OCI-LY1 (cell line): ENCODE results near the gene GNB3.
A peak's percentile ranks its signal among the peaks of the same experiment; 100 is the strongest.

Source experiments
- H2AFZ ChIP-seq: fragments of 200-600 bp; sonication (generic), shearing (Covaris generic); 2 replicates; pipeline ENCODE4 v1.6.0; 2014; ENCODE audit warnings: antibody characterized with exemption, mild to moderate bottlenecking, low read length
- H3F3A ChIP-seq: fragments of 200-600 bp; sonication (generic), shearing (Covaris generic); 2 replicates; pipeline ENCODE4 v1.6.0; 2014; ENCODE audit warnings: mild to moderate bottlenecking, antibody characterized with exemption, low read length, moderate library complexity; ENCODE audit not compliant: insufficient read depth
- H3K27ac ChIP-seq: fragments of 200-600 bp; sonication (generic); 2 replicates; pipeline ENCODE4 v1.5.1; 2014; ENCODE audit warnings: low read length, mixed run types, mild to moderate bottlenecking, low read depth; ENCODE audit not compliant: poor library complexity, severe bottlenecking
- H3K27me3 ChIP-seq: fragments of 200-600 bp; sonication (generic); 2 replicates; pipeline ENCODE4 v1.6.0; 2014; ENCODE audit warnings: antibody characterized with exemption, mild to moderate bottlenecking, low read length, moderate library complexity; ENCODE audit not compliant: insufficient read depth
- H3K36me3 ChIP-seq: fragments of 200-600 bp; sonication (generic); 2 replicates; pipeline ENCODE4 v1.6.1; 2014; ENCODE audit warnings: mild to moderate bottlenecking, antibody characterized with exemption, low read length, moderate library complexity, mixed read lengths; ENCODE audit not compliant: insufficient read depth
- H3K4me1 ChIP-seq: fragments of 200-600 bp; sonication (generic); 2 replicates; pipeline ENCODE4 v1.5.1; 2014; ENCODE audit warnings: mild to moderate bottlenecking, low read length, moderate library complexity; ENCODE audit not compliant: insufficient read depth, severe bottlenecking
- H3K4me2 ChIP-seq: fragments of 200-600 bp; sonication (generic), shearing (Covaris generic); 2 replicates; pipeline ENCODE4 v1.6.1; 2014; ENCODE audit warnings: low read length
- H3K4me3 ChIP-seq: fragments of 200-600 bp; sonication (generic); 2 replicates; pipeline ENCODE4 v1.5.1; 2014; ENCODE audit warnings: low read length, low read depth, mild to moderate bottlenecking, mixed read lengths; ENCODE audit not compliant: poor library complexity, severe bottlenecking
- H3K79me2 ChIP-seq: fragments of 200-600 bp; shearing (Covaris generic); 2 replicates; pipeline ENCODE4 v1.6.1; 2016; ENCODE audit warnings: mixed run types, low read length, mixed read lengths; ENCODE audit not compliant: insufficient read depth
- H3K9ac ChIP-seq: fragments of 200-600 bp; sonication (generic), shearing (Covaris generic); 2 replicates; pipeline ENCODE4 v1.6.1; 2014; ENCODE audit warnings: mild to moderate bottlenecking, low read length, mixed read lengths
- H3K9me2 ChIP-seq: fragments of 200-600 bp; sonication (generic), shearing (Covaris generic); 2 replicates; pipeline ENCODE4 v1.6.1; 2014; ENCODE audit warnings: low read depth, mild to moderate bottlenecking, low read length, mixed read lengths
- H3K9me3 ChIP-seq: fragments of 200-600 bp; shearing (Covaris generic); 2 replicates; pipeline ENCODE4 v1.6.1; 2014; ENCODE audit warnings: low read length, mixed read lengths
- H4K20me1 ChIP-seq: fragments of 200-600 bp; sonication (generic), shearing (Covaris generic); 2 replicates; pipeline ENCODE4 v1.6.0; 2016; ENCODE audit warnings: mild to moderate bottlenecking, low read length; ENCODE audit not compliant: insufficient read depth
- EZH2 ChIP-seq: fragments of 200-600 bp; sonication (generic), shearing (Covaris generic); IDR thresholded peaks from 2 replicates; pipeline ENCODE4 v1.8.0; 2017; ENCODE audit warnings: borderline replicate concordance, mixed run types, mild to moderate bottlenecking, antibody characterized with exemption, low read length, moderate library complexity, mixed read lengths
- TF ChIP-seq, protein P1 (sequence below): fragments of 200-600 bp; sonication (generic), shearing (Covaris generic); IDR thresholded peaks from 2 replicates; pipeline ENCODE4 v1.5.1; 2017; ENCODE audit warnings: mild to moderate bottlenecking, antibody characterized with exemption, low read length, moderate library complexity, mixed read lengths

The GNB3 gene

DNA sequence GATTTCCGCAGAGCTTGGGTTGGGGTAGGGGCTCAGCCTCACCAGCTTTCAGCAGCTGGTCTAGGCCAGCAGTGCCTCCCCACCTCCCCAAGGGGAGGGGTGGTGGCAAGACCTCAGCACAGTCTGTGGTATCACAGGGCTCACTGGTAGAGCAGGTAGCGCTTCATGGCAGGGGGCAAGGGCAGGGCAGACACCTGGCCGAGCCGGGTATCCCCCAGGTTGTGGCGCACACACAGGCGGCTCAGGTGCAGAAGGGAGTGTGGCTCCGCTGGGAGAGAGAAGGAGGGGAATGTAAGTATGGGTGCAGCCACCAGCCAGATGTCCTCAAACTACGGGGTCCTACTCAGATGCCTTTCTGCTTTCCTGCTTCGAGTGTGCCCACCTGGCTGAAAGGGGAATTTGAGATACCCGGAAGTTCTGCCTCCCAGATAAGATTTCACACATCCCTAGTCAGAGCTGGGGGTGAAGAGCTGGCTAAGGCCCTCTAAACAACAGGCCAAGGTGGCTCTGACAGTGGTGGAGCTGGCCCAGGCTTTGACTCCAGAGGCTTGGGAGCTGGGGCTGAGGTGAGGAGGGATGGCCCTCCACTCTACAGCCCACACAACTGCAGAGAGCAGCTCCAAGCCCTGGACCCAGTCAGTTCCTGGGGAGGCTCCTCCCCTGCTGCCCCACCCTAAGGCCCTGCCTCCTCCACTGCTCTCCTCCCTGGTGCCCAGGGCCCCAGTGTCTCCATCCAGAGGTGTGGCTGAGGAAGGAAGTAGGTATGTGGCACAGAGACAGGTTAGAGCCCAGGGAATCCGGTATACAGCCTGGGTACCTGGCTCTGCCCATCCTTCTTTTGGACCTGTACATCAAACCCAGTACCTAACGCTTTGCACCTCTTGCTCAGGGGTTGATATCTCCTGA lies 30.6 kb downstream of the GNB3 start:
- Histone ChIP-seq H3K79me2 (peaks cover 8% of the 10 kb centered on the region), H3K4me2 (peak overlapping the region; percentile 93), H3K27me3 (no peaks in the 10 kb centered on the region), H3K36me3 (peaks cover 63% of the 10 kb centered on the region), H4K20me1 (peaks cover 3% of the 10 kb centered on the region; the same call in 1 of the 2 replicates), H3K27ac (peak overlapping the region; percentile 78), H3K4me3 (peak overlapping the region; percentile 83), H3K4me1 (peaks cover 60% of the 10 kb centered on the region), H3K9me3 (no peaks in the 10 kb centered on the region), H3K9ac (peak overlapping the region; percentile 49; the same call in 1 of the 2 replicates), H3F3A (peaks cover 13% of the 10 kb centered on the region), H2AFZ (no peak overlapping the region), H3K9me2 (no peaks in the 10 kb centered on the region)
- no peak for TF ChIP-seq EZH2
- TF ChIP-seq, protein P1, sequence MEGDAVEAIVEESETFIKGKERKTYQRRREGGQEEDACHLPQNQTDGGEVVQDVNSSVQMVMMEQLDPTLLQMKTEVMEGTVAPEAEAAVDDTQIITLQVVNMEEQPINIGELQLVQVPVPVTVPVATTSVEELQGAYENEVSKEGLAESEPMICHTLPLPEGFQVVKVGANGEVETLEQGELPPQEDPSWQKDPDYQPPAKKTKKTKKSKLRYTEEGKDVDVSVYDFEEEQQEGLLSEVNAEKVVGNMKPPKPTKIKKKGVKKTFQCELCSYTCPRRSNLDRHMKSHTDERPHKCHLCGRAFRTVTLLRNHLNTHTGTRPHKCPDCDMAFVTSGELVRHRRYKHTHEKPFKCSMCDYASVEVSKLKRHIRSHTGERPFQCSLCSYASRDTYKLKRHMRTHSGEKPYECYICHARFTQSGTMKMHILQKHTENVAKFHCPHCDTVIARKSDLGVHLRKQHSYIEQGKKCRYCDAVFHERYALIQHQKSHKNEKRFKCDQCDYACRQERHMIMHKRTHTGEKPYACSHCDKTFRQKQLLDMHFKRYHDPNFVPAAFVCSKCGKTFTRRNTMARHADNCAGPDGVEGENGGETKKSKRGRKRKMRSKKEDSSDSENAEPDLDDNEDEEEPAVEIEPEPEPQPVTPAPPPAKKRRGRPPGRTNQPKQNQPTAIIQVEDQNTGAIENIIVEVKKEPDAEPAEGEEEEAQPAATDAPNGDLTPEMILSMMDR: no peak

DNA sequence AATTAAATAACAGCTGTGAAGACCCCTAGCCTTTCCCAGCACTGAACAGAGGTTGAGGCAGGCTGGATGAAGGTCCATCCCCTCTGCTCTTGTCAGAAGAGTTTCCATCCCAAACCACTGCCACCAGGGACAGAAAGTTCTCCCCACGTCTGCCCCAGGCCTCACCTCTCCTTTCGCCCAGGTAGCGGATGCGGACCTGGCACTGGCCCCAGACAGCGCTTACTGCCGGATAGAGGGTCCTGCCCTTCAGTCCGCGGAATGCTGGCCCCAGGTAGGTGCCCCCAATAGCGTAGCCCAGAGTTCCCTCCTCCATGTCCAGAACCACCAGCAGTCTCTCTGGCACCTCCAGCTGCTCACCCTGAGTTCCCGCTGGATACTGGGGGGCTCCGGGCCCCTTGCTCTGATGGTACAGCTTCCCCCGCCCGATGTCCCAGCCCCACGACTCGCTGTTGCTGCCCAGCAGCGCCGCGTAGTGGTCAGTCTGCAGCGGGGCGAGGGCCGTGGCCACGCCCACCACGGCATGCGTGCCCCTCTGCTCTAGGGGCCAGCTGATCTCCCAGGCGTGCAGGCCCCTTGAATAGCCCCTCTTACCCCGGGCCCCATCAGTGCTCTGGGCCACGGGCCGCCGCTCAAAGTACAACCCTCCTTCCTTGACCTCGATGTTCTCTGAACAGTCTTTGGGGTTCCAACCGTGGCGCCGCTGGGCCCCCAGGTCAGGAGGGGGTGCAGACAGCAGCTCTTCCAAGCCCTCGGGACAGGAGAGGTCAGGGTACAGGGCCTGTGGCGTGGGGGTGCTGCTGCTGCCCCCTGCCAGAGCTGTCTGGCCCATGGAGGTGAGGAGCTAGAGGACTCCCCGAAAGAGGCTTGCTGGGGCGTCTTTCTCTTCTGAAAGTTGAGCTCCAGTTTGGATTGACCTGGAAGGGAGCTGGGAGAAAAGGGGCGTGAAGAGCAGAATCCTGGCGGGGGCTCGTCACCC lies 31.6 kb downstream of the GNB3 start:
- H3K4me3 ChIP-seq: peak overlapping the region; percentile 83
- no peaks in the 10 kb centered on the region for H3K9me3 ChIP-seq
- no peaks in the 10 kb centered on the region for H3K9me2 ChIP-seq
- H4K20me1 ChIP-seq: peaks cover 3% of the 10 kb centered on the region; the same call in 1 of the 2 replicates
- H3K4me2 ChIP-seq: peak overlapping the region; percentile 93
- peak overlapping the region; percentile 88 for H3K9ac ChIP-seq
- no peaks in the 10 kb centered on the region for H3K27me3 ChIP-seq
- peaks cover 73% of the 10 kb centered on the region for H3K36me3 ChIP-seq
- peaks cover 8% of the 10 kb centered on the region for H3K79me2 ChIP-seq
- H2AFZ ChIP-seq: no peak overlapping the region
- peak overlapping the region; percentile 78 for H3K27ac ChIP-seq
- no peak for TF ChIP-seq EZH2
- TF ChIP-seq, protein P1: peak; percentile 86
- peaks cover 10% of the 10 kb centered on the region; the same call in 1 of the 2 replicates for H3F3A ChIP-seq
- H3K4me1 ChIP-seq: peaks cover 52% of the 10 kb centered on the region
